Gastroesophageal sphincter (tissue), 4 donors: ENCODE results near the gene SYT14. TPM values are rescaled to one million over a fixed set of nuclear protein-coding genes. Genes with fewer than 3 reads are reported as not detected.
"Not testable (repeated sequence)": the region's sequence is repeated elsewhere in the genome, so short reads cannot be mapped to it uniquely, and the experiment has no call there.

ENCODE experiments used
- ATAC-seq: fragments of 150-250 bp; one replicate; pipeline ENCODE4 v1.9.1; 2016; ENCODE audit warnings: mild to moderate bottlenecking, moderate library complexity
- H3K27ac ChIP-seq, 4 donors: fragments of 200-600 bp; sonication (generic) in 3 of 4; 1 replicate in 3 of 4; 2 replicates in 1 of 4; pipeline ENCODE4 v1.5.1; 2016 to 2019
- H3K27me3 ChIP-seq: fragments of 200-600 bp; sonication (generic); one replicate; pipeline ENCODE4 v1.5.1; 2019
- H3K36me3 ChIP-seq, 2 donors: fragments of 200-600 bp; sonication (generic); one replicate each; pipeline ENCODE4 v1.5.1; 2019; ENCODE audit warnings: control low read depth in 1 of 2
- H3K4me1 ChIP-seq, 3 donors: fragments of 200-600 bp; sonication (generic); 1 replicate in 2 of 3; 2 replicates in 1 of 3; pipeline ENCODE4 v1.5.1; 2016 to 2019; ENCODE audit warnings: control low read depth in 2 of 3
- H3K4me3 ChIP-seq, 2 donors: fragments of 200-600 bp; sonication (generic); one replicate each; pipeline ENCODE4 v1.5.1; 2019; ENCODE audit warnings: mild to moderate bottlenecking in 1 of 2, moderate library complexity in 1 of 2
- H3K9me3 ChIP-seq, 3 donors: fragments of 200-600 bp; sonication (generic); one replicate each; pipeline ENCODE4 v1.5.1; 2017 to 2019; ENCODE audit warnings: control low read depth in 2 of 3
- EP300 ChIP-seq: sonication (generic); formaldehyde crosslinking; IDR thresholded peaks from one replicate; pipeline ENCODE4 v1.6.1; 2017; ENCODE audit warnings: antibody characterized with exemption, mild to moderate bottlenecking
- POLR2A ChIP-seq, 2 donors: fragments of 450-650 bp; IDR thresholded peaks; one replicate each; pipeline ENCODE4 v1.6.1; 2017; ENCODE audit warnings: antibody characterized with exemption in 2 of 2, mild to moderate bottlenecking in 2 of 2, moderate library complexity in 1 of 2
- POLR2AphosphoS5 ChIP-seq: sonication (generic); formaldehyde crosslinking; IDR thresholded peaks from one replicate; pipeline ENCODE4 v1.6.1; 2017; ENCODE audit warnings: antibody characterized with exemption
- WGBS, 2 donors: methylation state at CpG; one replicate each; pipeline ENCODE4 v1.1.5; 2018; ENCODE audit warnings: low coverage in 1 of 2; 5-methylcytosine and 5-hydroxymethylcytosine counted together
- total RNA-seq, 4 donors: library from RNA; depleted of rRNA; stranded (reverse); fragments of >200 nt; gene quantifications; one replicate each; pipeline ENCODE4 v1.1.0, GENCODE V29; 2016
- TF ChIP-seq, protein P1 (sequence below), 4 experiments: fragments of 200-600 bp in 2 of 4; fragments of 450-650 bp in 2 of 4; sonication (generic) in 1 of 4; IDR thresholded peaks; one replicate each; pipeline ENCODE4 v1.5.1; 2017 to 2019; ENCODE audit warnings: antibody characterized with exemption in 4 of 4, mild to moderate bottlenecking in 2 of 4, moderate library complexity in 2 of 4

The SYT14 gene
- total RNA-seq, 4 donors from 2014 or later, result under 0.01 to 0.27 TPM; not detected in 2

DNA sequence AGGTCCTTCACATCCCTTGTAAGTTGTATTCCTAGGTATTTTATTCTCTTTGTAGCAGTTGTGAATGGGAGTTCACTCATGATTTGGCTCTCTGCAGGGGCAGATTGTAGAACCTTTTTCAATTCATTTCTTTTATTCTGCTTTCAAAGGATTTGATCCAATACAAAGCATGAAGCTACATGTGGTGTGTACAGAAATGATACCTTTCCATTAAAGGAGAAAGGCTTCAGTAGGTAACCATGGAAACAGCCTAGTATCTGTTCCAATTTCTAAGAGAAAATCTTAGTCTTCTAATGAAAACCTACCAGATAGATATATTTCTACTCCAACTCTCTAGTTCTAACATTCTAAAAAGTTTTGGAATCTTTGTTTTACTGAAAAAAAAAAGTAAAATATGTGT lies 105.0 kb downstream of the SYT14 start:
- Histone ChIP-seq H3K27me3 (no peaks in the 10 kb centered on the region), H3K36me3 (no peaks in the 10 kb centered on the region), H3K27ac (no peak overlapping the region), H3K9me3 (peaks cover 0 to 17% (median 0%) of the 10 kb centered on the region in 3 donors), H3K4me3 (no peak overlapping the region), H3K4me1 (no peaks in the 10 kb centered on the region)
- ATAC-seq, result no peak
- TF ChIP-seq, protein P1, sequence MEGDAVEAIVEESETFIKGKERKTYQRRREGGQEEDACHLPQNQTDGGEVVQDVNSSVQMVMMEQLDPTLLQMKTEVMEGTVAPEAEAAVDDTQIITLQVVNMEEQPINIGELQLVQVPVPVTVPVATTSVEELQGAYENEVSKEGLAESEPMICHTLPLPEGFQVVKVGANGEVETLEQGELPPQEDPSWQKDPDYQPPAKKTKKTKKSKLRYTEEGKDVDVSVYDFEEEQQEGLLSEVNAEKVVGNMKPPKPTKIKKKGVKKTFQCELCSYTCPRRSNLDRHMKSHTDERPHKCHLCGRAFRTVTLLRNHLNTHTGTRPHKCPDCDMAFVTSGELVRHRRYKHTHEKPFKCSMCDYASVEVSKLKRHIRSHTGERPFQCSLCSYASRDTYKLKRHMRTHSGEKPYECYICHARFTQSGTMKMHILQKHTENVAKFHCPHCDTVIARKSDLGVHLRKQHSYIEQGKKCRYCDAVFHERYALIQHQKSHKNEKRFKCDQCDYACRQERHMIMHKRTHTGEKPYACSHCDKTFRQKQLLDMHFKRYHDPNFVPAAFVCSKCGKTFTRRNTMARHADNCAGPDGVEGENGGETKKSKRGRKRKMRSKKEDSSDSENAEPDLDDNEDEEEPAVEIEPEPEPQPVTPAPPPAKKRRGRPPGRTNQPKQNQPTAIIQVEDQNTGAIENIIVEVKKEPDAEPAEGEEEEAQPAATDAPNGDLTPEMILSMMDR (IDR thresholded peaks at IDR 0.05), result no peak
- TF ChIP-seq POLR2A (IDR thresholded peaks at IDR 0.05), result no peak
- TF ChIP-seq POLR2AphosphoS5, result no peak
- no peak for TF ChIP-seq EP300

DNA sequence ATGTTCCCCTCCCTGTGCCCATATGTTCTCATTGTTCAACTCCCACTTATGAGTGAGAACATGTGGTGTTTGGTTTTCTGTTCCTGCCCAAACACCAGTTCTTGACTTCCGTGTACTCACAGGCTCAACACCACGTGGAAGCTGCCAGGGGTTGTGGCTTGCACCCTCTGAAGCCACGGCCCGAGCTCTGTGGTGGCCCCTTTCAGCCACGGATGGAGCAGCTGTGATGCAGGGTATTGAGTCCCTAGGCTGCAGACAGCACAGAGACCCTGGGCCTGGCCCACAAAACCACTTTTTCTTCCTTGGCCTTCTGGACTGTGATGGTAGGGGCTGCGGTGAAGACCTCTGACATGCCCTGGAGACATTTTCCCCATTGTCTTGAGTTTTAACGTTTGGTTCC lies 111.6 kb downstream of the SYT14 start:
- H3K9me3 ChIP-seq, result no peaks in the 10 kb centered on the region
- H3K36me3 ChIP-seq, result no peaks in the 10 kb centered on the region
- TF ChIP-seq POLR2A (IDR thresholded peaks at IDR 0.05) (no peak), POLR2AphosphoS5 (no peak), EP300 (no peak)
- no peak overlapping the region for H3K27ac ChIP-seq
- WGBS, 2 donors, result 0 to 77% methylated on average over 1 to 3 of the region's 7 CpGs
- no peak for ATAC-seq
- H3K4me3 ChIP-seq, result no peak overlapping the region
- H3K4me1 ChIP-seq, result no peaks in the 10 kb centered on the region
- no peaks in the 10 kb centered on the region for H3K27me3 ChIP-seq

DNA sequence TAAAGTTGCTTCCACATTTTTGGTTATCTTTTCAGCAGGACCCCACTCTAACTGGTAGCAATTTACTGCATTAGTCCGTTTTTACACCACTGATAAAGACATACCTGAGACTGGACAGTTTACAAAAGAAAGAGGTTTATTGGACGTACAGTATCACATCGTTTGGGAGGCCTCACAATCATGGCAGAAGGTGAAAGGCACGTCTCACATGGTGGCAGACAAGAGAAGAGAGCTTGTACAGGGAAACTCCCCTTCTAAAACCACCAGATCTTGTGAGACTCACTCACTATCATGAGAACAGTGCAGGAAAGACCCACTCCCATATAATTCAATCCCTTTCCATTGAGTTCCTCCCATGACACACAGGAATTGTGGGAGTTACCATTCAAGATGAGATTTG lies 112.5 kb downstream of the SYT14 start:
- H3K9me3 ChIP-seq, H3K4me3 ChIP-seq, ATAC-seq, H3K36me3 ChIP-seq, H3K27ac ChIP-seq, H3K27me3 ChIP-seq, H3K4me1 ChIP-seq: not testable (repeated sequence)
- WGBS, 2 donors, result 33 to 63% methylated on average over 2 to 3 of the region's 4 CpGs

DNA sequence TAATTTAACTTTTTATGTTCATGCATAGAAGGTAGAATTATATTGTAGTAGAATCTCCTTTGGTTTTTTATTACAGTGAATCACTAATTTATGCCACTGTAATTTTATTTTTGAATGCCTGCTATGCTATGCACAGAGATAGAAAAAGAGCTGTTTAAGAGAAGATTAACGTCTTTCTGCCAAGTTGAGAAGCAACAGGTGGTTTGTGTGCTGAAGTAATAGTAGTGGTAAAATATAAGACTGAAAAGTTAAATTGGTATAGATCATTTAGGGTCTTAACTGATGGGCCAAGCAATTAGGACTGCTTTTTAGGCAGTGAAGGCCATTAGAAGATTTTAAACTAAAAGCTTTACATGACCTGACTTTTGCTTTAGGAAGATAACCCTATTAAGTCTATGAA lies 115.1 kb downstream of the SYT14 start:
- no peak for ATAC-seq
- no peaks in the 10 kb centered on the region for H3K27me3 ChIP-seq
- H3K27ac ChIP-seq, result no peak overlapping the region
- TF ChIP-seq, protein P1 (IDR thresholded peaks at IDR 0.05), result no peak
- TF ChIP-seq EP300 (no peak), POLR2AphosphoS5 (no peak), POLR2A (IDR thresholded peaks at IDR 0.05) (no peak)
- WGBS, 2 donors, result 53 to 64% methylated on average over 1 of the region's 1 CpG
- H3K36me3 ChIP-seq, result no peaks in the 10 kb centered on the region
- no peak overlapping the region for H3K4me3 ChIP-seq
- H3K4me1 ChIP-seq, result no peaks in the 10 kb centered on the region
- no peaks in the 10 kb centered on the region for H3K9me3 ChIP-seq

DNA sequence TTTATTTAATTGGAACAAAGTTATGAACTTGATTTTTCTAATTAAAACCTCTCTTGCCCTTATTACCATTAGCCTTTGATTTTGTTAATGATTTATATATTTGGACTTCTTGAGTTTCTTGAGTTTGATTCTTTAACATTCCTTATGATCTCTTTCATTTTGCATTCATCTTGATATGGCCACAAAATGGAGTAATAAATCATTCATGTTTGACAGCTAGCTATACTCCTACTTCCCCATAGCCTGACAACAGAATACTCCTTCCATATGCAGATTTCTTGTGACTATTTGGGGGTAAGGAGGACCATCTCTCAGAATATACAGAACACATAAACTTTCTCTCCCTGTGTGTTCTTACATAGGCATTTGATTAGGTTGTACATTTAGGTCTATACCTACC lies 119.6 kb downstream of the SYT14 start:
- Histone ChIP-seq H3K27ac (no peak overlapping the region), H3K36me3 (no peaks in the 10 kb centered on the region), H3K4me1 (no peaks in the 10 kb centered on the region), H3K4me3 (no peak overlapping the region), H3K27me3 (no peaks in the 10 kb centered on the region), H3K9me3 (no peaks in the 10 kb centered on the region)
- ATAC-seq, result no peak
- TF ChIP-seq POLR2AphosphoS5 (no peak), POLR2A (IDR thresholded peaks at IDR 0.05) (no peak), EP300 (no peak)

DNA sequence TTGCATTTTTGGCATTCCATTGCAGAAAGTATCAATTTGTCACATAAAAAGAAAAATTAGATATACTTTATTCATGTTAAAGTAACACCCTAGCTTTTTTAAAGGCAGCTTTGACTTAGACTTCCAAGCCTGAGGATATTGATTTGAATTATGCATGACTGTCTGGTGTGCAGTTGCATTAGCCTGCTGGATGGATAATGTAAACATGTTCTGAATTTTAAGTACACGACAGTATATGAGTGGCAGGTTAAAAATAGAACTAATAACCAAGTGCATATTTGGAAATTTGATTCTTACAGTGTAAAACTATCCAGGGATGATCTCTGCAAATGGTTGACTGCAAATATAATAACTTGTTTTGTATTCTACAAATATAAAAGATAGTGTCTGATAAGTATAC lies 124.0 kb downstream of the SYT14 start:
- TF ChIP-seq POLR2AphosphoS5, result no peak
- TF ChIP-seq, protein P1 (IDR thresholded peaks at IDR 0.05), result no peak
- no peaks in the 10 kb centered on the region for H3K36me3 ChIP-seq
- no peaks in the 10 kb centered on the region for H3K27me3 ChIP-seq
- no peaks in the 10 kb centered on the region for H3K9me3 ChIP-seq
- H3K4me1 ChIP-seq, result no peaks in the 10 kb centered on the region
- H3K4me3 ChIP-seq, result no peak overlapping the region
- ATAC-seq, result no peak
- H3K27ac ChIP-seq, result no peak overlapping the region
- WGBS, 2 donors, result 0 to 21% methylated on average over 1 of the region's 1 CpG

DNA sequence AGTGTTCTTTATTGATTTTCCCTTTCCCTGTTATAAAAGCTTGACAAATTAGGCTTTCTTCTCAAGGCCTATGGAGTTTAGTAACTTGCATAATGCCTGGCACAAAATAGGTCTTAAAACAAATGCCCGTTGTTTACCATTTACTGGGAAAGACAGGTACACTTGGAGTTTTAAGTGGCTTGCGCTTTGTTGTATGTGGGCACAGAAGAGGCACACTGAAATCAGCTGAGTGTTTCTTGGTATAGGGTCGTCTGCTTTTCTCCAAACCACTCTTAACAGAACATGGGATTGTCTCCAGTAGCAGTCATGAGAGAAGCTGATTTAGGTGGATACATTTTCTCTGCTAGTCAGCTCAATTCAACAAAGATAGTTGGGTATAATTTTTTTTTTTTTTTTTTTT lies 132.5 kb downstream of the SYT14 start:
- TF ChIP-seq, protein P1 (IDR thresholded peaks at IDR 0.05), result no peak
- TF ChIP-seq POLR2AphosphoS5 (no peak), POLR2A (IDR thresholded peaks at IDR 0.05) (no peak), EP300 (no peak)
- Histone ChIP-seq H3K27ac (no peak overlapping the region), H3K36me3 (no peaks in the 10 kb centered on the region), H3K9me3 (no peaks in the 10 kb centered on the region), H3K27me3 (no peaks in the 10 kb centered on the region), H3K4me1 (no peaks in the 10 kb centered on the region), H3K4me3 (no peak overlapping the region)
- 64 to 75% methylated on average over 3 of the region's 3 CpGs for WGBS, 2 donors
- ATAC-seq, result no peak
